SK-N-SH (cell line): ENCODE data around the gene YOD1. TPM values are rescaled to one million over a fixed set of nuclear protein-coding genes. Genes with fewer than 3 reads are reported as not detected.

ENCODE experiments used
- CTCF ChIA-PET: fragments of 300-600, 350-600 bp; formaldehyde crosslinking; extraction: SDS; loops from one replicate; lab custom pipeline; 2021; lab: Yijun Ruan, JAX
- POLR2A ChIA-PET: fragments of 350-600 bp; sonication (Branson Sonifier 250); formaldehyde crosslinking; extraction: SDS; loops from one replicate; lab custom pipeline; 2020; ENCODE audit warnings: antibody characterized with exemption, inconsistent platforms; lab: Yijun Ruan, JAX
- DNase-seq: peaks from one replicate; pipeline ENCODE4 v3.0.0; 2012
- H2AFZ ChIP-seq: fragments of 200-600 bp; sonication (generic); 2 replicates; pipeline ENCODE4 v1.8.1; 2016; ENCODE audit warnings: antibody characterized with exemption, mild to moderate bottlenecking, low read depth
- H3F3A ChIP-seq: fragments of 200-600 bp; sonication (generic); replicated peaks from 2 replicates; pipeline ENCODE3; 2016; ENCODE audit warnings: antibody characterized with exemption, mild to moderate bottlenecking; ENCODE audit not compliant: insufficient read depth
- H3K27ac ChIP-seq, 2 experiments: fragments of 200-500 bp in 1 of 2; fragments of 200-600 bp in 1 of 2; sonication (Bioruptor generic) in 1 of 2; sonication (generic), shearing (Covaris generic) in 1 of 2; 2 replicates each; pipeline versions ENCODE4 v1.5.1 to v1.6.1; 2014 to 2016; ENCODE audit warnings: low read depth in 2 of 2, inconsistent platforms in 1 of 2, low read length in 1 of 2, mild to moderate bottlenecking in 1 of 2, mixed read lengths in 1 of 2
- H3K27me3 ChIP-seq: fragments of 200-600 bp; sonication (generic), shearing (Covaris generic); 2 replicates; pipeline ENCODE4 v1.6.1; 2016; ENCODE audit warnings: mixed run types; ENCODE audit not compliant: insufficient read depth
- H3K36me3 ChIP-seq, 2 experiments: fragments of 200-500 bp in 1 of 2; fragments of 200-600 bp in 1 of 2; sonication (Bioruptor generic) in 1 of 2; sonication (generic) in 1 of 2; replicated peaks in 1 of 2; 2 replicates each; pipeline versions ENCODE3 to v1.5.1; 2014 to 2016; ENCODE audit warnings: low read length in 1 of 2, mild to moderate bottlenecking in 1 of 2; ENCODE audit not compliant: insufficient read depth in 2 of 2, control insufficient read depth in 1 of 2
- H3K4me1 ChIP-seq, 2 experiments: fragments of 200-500 bp in 1 of 2; fragments of 200-600 bp in 1 of 2; sonication (Bioruptor generic) in 1 of 2; sonication (generic), shearing (Covaris generic) in 1 of 2; 2 replicates each; pipeline versions ENCODE4 v1.5.1 to v1.6.1; 2014 to 2016; ENCODE audit warnings: low read depth in 1 of 2, low read length in 1 of 2, mixed run types in 1 of 2; ENCODE audit not compliant: insufficient read depth in 2 of 2, control insufficient read depth in 1 of 2
- H3K4me2 ChIP-seq: fragments of 200-600 bp; sonication (generic), shearing (Covaris generic); 2 replicates; pipeline ENCODE4 v1.6.1; 2017; ENCODE audit warnings: mixed run types
- H3K4me3 ChIP-seq, 2 experiments: fragments of 200-500 bp in 1 of 2; fragments of 200-600 bp in 1 of 2; sonication (Bioruptor generic) in 1 of 2; sonication (generic), shearing (Covaris generic) in 1 of 2; 2 replicates each; pipeline versions ENCODE4 v1.5.1 to v1.8.1; 2014 to 2016; ENCODE audit warnings: low read depth in 2 of 2, inconsistent platforms in 1 of 2, low read length in 1 of 2, mild to moderate bottlenecking in 1 of 2, mixed read lengths in 1 of 2, moderate library complexity in 1 of 2
- H3K79me2 ChIP-seq: fragments of 200-600 bp; sonication (generic); 2 replicates; pipeline ENCODE4 v1.8.1; 2017; ENCODE audit warnings: mild to moderate bottlenecking; ENCODE audit not compliant: insufficient read depth
- H3K9ac ChIP-seq: fragments of 200-600 bp; sonication (generic); 2 replicates; pipeline ENCODE4 v1.6.1; 2017; ENCODE audit warnings: mixed run types
- H3K9me2 ChIP-seq: fragments of 200-600 bp; sonication (generic); 2 replicates; pipeline ENCODE4 v1.6.1; 2017; ENCODE audit warnings: mixed run types
- H3K9me3 ChIP-seq: fragments of 200-600 bp; sonication (generic); 2 replicates; pipeline ENCODE4 v1.6.1; 2017; ENCODE audit warnings: mixed run types, mild to moderate bottlenecking, moderate library complexity
- H4K20me1 ChIP-seq: fragments of 200-600 bp; sonication (generic); 2 replicates; pipeline ENCODE4 v1.6.1; 2017; ENCODE audit warnings: mild to moderate bottlenecking, mixed run types; ENCODE audit not compliant: insufficient read depth
- CHD2 ChIP-seq: fragments of 150-350 bp; IDR thresholded peaks from 2 replicates; pipeline ENCODE4 v1.6.1; 2018; ENCODE audit warnings: low read length; ENCODE audit not compliant: partially characterized antibody
- ELF1 ChIP-seq: IDR thresholded peaks from 2 replicates; pipeline ENCODE4 v1.4.0; 2012
- EZH2phosphoT487 ChIP-seq: fragments of 200-600 bp; sonication (generic); IDR thresholded peaks from 2 replicates; pipeline ENCODE4 v1.6.1; 2017; ENCODE audit warnings: low read depth, mixed run types, mild to moderate bottlenecking, antibody characterized with exemption, moderate library complexity, borderline replicate concordance
- FOSL2 ChIP-seq: IDR thresholded peaks from 2 replicates; pipeline ENCODE4 v1.4.0; 2012; ENCODE audit warnings: low read depth, mild to moderate bottlenecking, moderate library complexity, borderline replicate concordance
- FOXJ3 ChIP-seq: sonication (generic); formaldehyde crosslinking; IDR thresholded peaks from 2 replicates; pipeline ENCODE4 v1.5.1; 2020; ENCODE audit warnings: mild to moderate bottlenecking, missing genetic modification reagents
- MXI1 ChIP-seq: IDR thresholded peaks from 2 replicates; pipeline ENCODE4 v1.6.1; 2012; ENCODE audit warnings: mild to moderate bottlenecking, low read depth, low read length, improper control_type of control experiment
- NFIC ChIP-seq: IDR thresholded peaks from 2 replicates; pipeline ENCODE4 v1.4.0; 2012; ENCODE audit warnings: borderline replicate concordance
- RAD21 ChIP-seq: IDR thresholded peaks from 2 replicates; pipeline ENCODE4 v1.6.1; 2012; ENCODE audit warnings: mild to moderate bottlenecking, low read length
- RCOR1 ChIP-seq: fragments of 150-350 bp; IDR thresholded peaks from 2 replicates; pipeline ENCODE4 v1.6.1; 2017; ENCODE audit warnings: antibody characterized with exemption, low read length
- RXRA ChIP-seq: IDR thresholded peaks from 2 replicates; pipeline ENCODE4 v1.4.0; 2012; ENCODE audit warnings: low read depth, mild to moderate bottlenecking, borderline replicate concordance
- SMC3 ChIP-seq: IDR thresholded peaks from 2 replicates; pipeline ENCODE4 v1.6.1; 2012; ENCODE audit warnings: low read depth, low read length, improper control_type of control experiment
- TAF1 ChIP-seq: IDR thresholded peaks from 2 replicates; pipeline ENCODE4 v1.6.1; 2012; ENCODE audit warnings: low read depth, mild to moderate bottlenecking, low read length, moderate library complexity, borderline replicate concordance
- TCF12 ChIP-seq: IDR thresholded peaks from 2 replicates; pipeline ENCODE4 v1.4.0; 2012
- YY1 ChIP-seq: IDR thresholded peaks from 2 replicates; pipeline ENCODE4 v1.4.0; 2012; ENCODE audit warnings: low read depth, mild to moderate bottlenecking
- WGBS: methylation state at CpG from one replicate; pipeline ENCODE4 v1.1.6; 2017; ENCODE audit warnings: low lambda C conversion rate; 5-methylcytosine and 5-hydroxymethylcytosine counted together
- polyA plus RNA-seq, 3 experiments: library from polyadenylated mRNA; depleted of rRNA; stranded (reverse); fragments of >200 nt; gene quantifications; 2 replicates each; pipeline ENCODE4 v1.2.3, GENCODE V29; 2012
- TF ChIP-seq, protein P1 (sequence below): fragments of 200-600 bp; sonication (generic); IDR thresholded peaks from 2 replicates; pipeline ENCODE4 v1.6.1; 2017; ENCODE audit warnings: antibody characterized with exemption, mild to moderate bottlenecking, moderate library complexity
- TF ChIP-seq, protein P2 (sequence below): IDR thresholded peaks from 2 replicates; pipeline ENCODE4 v1.6.1; 2012; ENCODE audit warnings: mild to moderate bottlenecking, low read depth, low read length, moderate library complexity
- TF ChIP-seq, protein P3 (sequence below): IDR thresholded peaks from 2 replicates; pipeline ENCODE4 v1.4.0; 2012; ENCODE audit warnings: low read depth, borderline replicate concordance
- TF ChIP-seq, protein P4 (sequence below): fragments of 150-350 bp; IDR thresholded peaks from 2 replicates; pipeline ENCODE4 v1.6.1; 2016; ENCODE audit warnings: mild to moderate bottlenecking, low read depth, low read length
- TF ChIP-seq, protein P5 (sequence below): IDR thresholded peaks from 2 replicates; pipeline ENCODE4; 2012

The YOD1 gene
- polyA plus RNA-seq, 1 of the 3 experiments (the other 2 are of a cell fraction), result 0.79 TPM

DNA sequence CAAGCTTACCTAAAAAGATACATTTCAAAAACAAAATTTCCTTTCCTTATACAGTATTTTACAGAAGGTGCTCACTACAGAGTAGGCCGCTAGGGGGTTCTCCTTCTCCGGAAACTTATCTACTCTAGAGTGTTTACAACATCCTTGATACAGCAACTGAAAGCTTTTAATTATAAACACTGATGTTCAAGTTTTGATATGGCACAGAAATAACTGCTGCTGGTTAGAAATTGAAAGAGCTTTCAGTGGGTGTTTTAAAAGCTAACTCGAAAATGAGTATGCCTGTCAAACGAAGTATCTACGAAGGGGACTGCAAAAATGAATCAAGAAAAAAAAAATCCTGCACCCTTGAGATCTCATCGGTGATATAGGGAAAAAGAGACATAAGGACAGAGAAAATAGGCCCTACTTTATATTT, 1.0 kb downstream of the YOD1 start:
- ChIA-PET CTCF (interaction anchor here (0.5 to 2.0 kb wide), 27 partner anchors 8 to 449 kb away, joined by 3 to 30 read pairs (median 5); partner anchors contain the start of gene C1orf116), POLR2A (no interaction called here)
- Histone ChIP-seq H3K9ac (peak overlapping the region; percentile 96), H3K27ac (peak overlapping the region; percentile 77 to 89), H3K36me3 (peaks cover 34 to 44% of the 10 kb centered on the region in 2 experiments), H3K4me3 (peak overlapping the region; percentile 77 to 97), H3K9me3 (no peaks in the 10 kb centered on the region), H3F3A (peaks cover 17% of the 10 kb centered on the region), H3K4me2 (peak overlapping the region; percentile 90), H3K27me3 (no peaks in the 10 kb centered on the region), H2AFZ (peak overlapping the region; percentile 96; the same call in 1 of the 2 replicates), H3K9me2 (no peaks in the 10 kb centered on the region), H3K4me1 (peaks cover 23 to 26% of the 10 kb centered on the region in 2 experiments), H4K20me1 (peaks cover 13% of the 10 kb centered on the region), H3K79me2 (peaks cover 57% of the 10 kb centered on the region)
- WGBS, result 1% methylated on average over 6 of the region's 6 CpGs
- peak; percentile 55 for DNase-seq
- TF ChIP-seq SMC3 (peak; percentile 51), RCOR1 (no peak), RAD21 (peak; percentile 67)
- TF ChIP-seq, protein P1, sequence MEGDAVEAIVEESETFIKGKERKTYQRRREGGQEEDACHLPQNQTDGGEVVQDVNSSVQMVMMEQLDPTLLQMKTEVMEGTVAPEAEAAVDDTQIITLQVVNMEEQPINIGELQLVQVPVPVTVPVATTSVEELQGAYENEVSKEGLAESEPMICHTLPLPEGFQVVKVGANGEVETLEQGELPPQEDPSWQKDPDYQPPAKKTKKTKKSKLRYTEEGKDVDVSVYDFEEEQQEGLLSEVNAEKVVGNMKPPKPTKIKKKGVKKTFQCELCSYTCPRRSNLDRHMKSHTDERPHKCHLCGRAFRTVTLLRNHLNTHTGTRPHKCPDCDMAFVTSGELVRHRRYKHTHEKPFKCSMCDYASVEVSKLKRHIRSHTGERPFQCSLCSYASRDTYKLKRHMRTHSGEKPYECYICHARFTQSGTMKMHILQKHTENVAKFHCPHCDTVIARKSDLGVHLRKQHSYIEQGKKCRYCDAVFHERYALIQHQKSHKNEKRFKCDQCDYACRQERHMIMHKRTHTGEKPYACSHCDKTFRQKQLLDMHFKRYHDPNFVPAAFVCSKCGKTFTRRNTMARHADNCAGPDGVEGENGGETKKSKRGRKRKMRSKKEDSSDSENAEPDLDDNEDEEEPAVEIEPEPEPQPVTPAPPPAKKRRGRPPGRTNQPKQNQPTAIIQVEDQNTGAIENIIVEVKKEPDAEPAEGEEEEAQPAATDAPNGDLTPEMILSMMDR, result peak; percentile 92

DNA sequence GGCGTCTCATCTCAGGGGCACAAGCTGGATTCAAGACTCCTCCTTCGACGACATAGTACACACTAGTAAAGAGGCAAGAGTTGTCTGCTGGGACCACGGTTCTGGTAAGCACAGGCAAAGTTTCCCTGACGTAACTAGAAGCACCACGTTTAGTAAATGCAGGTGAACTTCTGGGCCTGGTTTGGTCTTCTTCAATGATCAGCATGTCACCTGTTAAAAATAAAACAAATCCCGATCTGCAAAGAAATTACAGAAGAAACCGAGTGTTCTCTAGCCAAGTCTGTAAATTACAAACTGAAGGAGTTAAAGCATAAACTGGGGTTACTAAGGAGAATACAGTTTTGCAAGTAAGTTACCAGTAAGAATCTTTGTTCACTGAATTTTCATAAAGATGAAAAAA, 1.5 kb downstream of the YOD1 start:
- Histone ChIP-seq H3F3A (peaks cover 13% of the 10 kb centered on the region), H3K4me2 (peak overlapping the region; percentile 90), H3K4me3 (peak overlapping the region; percentile 77 to 97; a peak in 3 of 4 replicates), H3K9me2 (no peaks in the 10 kb centered on the region), H3K36me3 (peaks cover 39 to 48% of the 10 kb centered on the region in 2 experiments), H3K27ac (no peak overlapping the region), H2AFZ (no peak overlapping the region), H3K27me3 (no peaks in the 10 kb centered on the region), H3K9me3 (no peaks in the 10 kb centered on the region), H3K4me1 (peaks cover 23 to 26% of the 10 kb centered on the region in 2 experiments), H4K20me1 (peaks cover 13% of the 10 kb centered on the region), H3K79me2 (peaks cover 61% of the 10 kb centered on the region), H3K9ac (peak overlapping the region; percentile 96; the same call in 1 of the 2 replicates)
- CTCF ChIA-PET, result interaction anchor here (0.5 to 2.0 kb wide), 18 partner anchors 8 to 146 kb away, joined by 3 to 30 read pairs (median 5); partner anchors contain the start of gene C1orf116
- POLR2A ChIA-PET, result no interaction called here
- 54% methylated on average over 8 of the region's 8 CpGs for WGBS
- DNase-seq, result no peak
- no peak for TF ChIP-seq ELF1
- TF ChIP-seq, protein P2, sequence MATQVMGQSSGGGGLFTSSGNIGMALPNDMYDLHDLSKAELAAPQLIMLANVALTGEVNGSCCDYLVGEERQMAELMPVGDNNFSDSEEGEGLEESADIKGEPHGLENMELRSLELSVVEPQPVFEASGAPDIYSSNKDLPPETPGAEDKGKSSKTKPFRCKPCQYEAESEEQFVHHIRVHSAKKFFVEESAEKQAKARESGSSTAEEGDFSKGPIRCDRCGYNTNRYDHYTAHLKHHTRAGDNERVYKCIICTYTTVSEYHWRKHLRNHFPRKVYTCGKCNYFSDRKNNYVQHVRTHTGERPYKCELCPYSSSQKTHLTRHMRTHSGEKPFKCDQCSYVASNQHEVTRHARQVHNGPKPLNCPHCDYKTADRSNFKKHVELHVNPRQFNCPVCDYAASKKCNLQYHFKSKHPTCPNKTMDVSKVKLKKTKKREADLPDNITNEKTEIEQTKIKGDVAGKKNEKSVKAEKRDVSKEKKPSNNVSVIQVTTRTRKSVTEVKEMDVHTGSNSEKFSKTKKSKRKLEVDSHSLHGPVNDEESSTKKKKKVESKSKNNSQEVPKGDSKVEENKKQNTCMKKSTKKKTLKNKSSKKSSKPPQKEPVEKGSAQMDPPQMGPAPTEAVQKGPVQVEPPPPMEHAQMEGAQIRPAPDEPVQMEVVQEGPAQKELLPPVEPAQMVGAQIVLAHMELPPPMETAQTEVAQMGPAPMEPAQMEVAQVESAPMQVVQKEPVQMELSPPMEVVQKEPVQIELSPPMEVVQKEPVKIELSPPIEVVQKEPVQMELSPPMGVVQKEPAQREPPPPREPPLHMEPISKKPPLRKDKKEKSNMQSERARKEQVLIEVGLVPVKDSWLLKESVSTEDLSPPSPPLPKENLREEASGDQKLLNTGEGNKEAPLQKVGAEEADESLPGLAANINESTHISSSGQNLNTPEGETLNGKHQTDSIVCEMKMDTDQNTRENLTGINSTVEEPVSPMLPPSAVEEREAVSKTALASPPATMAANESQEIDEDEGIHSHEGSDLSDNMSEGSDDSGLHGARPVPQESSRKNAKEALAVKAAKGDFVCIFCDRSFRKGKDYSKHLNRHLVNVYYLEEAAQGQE, result no peak
- TF ChIP-seq TCF12, result no peak
- TF ChIP-seq CHD2, result no peak
- TF ChIP-seq, protein P3, sequence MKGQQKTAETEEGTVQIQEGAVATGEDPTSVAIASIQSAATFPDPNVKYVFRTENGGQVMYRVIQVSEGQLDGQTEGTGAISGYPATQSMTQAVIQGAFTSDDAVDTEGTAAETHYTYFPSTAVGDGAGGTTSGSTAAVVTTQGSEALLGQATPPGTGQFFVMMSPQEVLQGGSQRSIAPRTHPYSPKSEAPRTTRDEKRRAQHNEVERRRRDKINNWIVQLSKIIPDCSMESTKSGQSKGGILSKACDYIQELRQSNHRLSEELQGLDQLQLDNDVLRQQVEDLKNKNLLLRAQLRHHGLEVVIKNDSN, result no peak
- TF ChIP-seq YY1, result no peak
- no peak for TF ChIP-seq RXRA
- TF ChIP-seq, protein P4, sequence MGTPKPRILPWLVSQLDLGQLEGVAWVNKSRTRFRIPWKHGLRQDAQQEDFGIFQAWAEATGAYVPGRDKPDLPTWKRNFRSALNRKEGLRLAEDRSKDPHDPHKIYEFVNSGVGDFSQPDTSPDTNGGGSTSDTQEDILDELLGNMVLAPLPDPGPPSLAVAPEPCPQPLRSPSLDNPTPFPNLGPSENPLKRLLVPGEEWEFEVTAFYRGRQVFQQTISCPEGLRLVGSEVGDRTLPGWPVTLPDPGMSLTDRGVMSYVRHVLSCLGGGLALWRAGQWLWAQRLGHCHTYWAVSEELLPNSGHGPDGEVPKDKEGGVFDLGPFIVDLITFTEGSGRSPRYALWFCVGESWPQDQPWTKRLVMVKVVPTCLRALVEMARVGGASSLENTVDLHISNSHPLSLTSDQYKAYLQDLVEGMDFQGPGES, result no peak
- no peak for TF ChIP-seq MXI1
- TF ChIP-seq RAD21, result no peak
- TF ChIP-seq NFIC, result no peak
- no peak for TF ChIP-seq FOSL2
- no peak for TF ChIP-seq RCOR1
- TF ChIP-seq TAF1, result no peak
- TF ChIP-seq, protein P5, sequence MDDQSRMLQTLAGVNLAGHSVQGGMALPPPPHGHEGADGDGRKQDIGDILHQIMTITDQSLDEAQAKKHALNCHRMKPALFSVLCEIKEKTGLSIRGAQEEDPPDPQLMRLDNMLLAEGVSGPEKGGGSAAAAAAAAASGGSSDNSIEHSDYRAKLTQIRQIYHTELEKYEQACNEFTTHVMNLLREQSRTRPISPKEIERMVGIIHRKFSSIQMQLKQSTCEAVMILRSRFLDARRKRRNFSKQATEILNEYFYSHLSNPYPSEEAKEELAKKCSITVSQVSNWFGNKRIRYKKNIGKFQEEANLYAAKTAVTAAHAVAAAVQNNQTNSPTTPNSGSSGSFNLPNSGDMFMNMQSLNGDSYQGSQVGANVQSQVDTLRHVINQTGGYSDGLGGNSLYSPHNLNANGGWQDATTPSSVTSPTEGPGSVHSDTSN, result no peak
- no peak for TF ChIP-seq EZH2phosphoT487
- no peak for TF ChIP-seq FOXJ3 (CRISPR knock-in tag)
